H1 (cell line): ENCODE measurements around the gene PLA2G2E. TPM values are rescaled to one million over a fixed set of nuclear protein-coding genes. Genes with fewer than 3 reads are reported as not detected.

Experiments
- RXRA ChIP-seq: IDR thresholded peaks from 2 replicates; pipeline ENCODE4 v1.6.1; 2011; ENCODE audit warnings: low read depth, mild to moderate bottlenecking, low read length, moderate library complexity; ENCODE audit not compliant: insufficient read depth
- polyA plus RNA-seq, 7 experiments: library from polyadenylated mRNA; depleted of rRNA in 3 of 7; stranded (reverse) in 5 of 7; unstranded in 2 of 7; fragments of >200 nt in 5 of 7; fragments of 200-250 nt in 2 of 7; gene quantifications; 1 replicate in 5 of 7; 2 replicates in 1 of 7; 4 replicates in 1 of 7; pipeline versions ENCODE4 v1.2.1 to v1.2.3, GENCODE V29; 2011 to 2013; ENCODE audit warnings: missing spikeins in 2 of 7, mixed read lengths in 2 of 7
- total RNA-seq: library from RNA; stranded (reverse); fragmentation: NEBNext Ultra II Directional; extraction: Animal tissue kit (Norgen Biotek cat#: 25700); gene quantifications from 2 replicates; pipeline ENCODE4 v1.2.1, GENCODE V29; 2021

PLA2G2E gene
- total and polyA plus RNA-seq, 2 of the 8 experiments (the other 6 are each of a cell fraction or from before 2014, with no cell fraction given): not detected

DNA sequence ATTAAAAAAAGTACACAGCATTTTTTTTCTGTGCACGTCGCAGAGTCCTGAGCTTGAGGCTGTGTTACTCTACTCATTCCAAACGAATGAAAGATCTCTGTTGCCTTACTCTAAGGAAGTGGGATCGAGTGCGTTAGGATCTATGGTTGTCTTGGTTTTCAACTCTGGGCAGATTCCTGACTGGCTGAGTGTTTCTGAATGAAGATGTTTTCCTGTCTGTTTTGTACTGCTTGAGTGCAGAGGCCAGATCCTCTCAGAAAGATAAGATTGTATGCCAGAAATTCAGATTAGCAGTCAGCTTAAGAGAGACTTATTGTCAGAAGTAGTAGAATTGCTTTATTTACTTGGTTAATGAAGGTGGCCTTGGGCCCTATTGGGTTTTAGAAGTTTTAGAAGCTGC, 14.0 kb downstream of the PLA2G2E start (continued):
- no peak for TF ChIP-seq RXRA
- TF ChIP-seq, all 59 proteins: peak for 0
